ENCODE measurements around the gene FNDC10. TPM values are rescaled to one million over a fixed set of nuclear protein-coding genes. Genes with fewer than 3 reads are reported as not detected.

FNDC10 gene
- total RNA-seq, 1 experiment from 2014 or later: 15.2 TPM

- Mint-ChIP-seq H3K4me1 (peaks cover 2% of the 10 kb centered on the region in 2 experiments; a peak in 2 of 4 replicates), H3K36me3 (ENCODE audit: insufficient read depth in 1 of 3, low read depth in 3 of 3) (no peaks in the 10 kb centered on the region), H3K27ac (no peak overlapping the region), H3K9me3 (no peaks in the 10 kb centered on the region), H3K4me3 (no peak overlapping the region), H3K27me3 (ENCODE audit: low read depth) (peaks cover 12% of the 10 kb centered on the region)
- no peak overlapping the region for H4K8ac ChIP-seq (replicated peaks; ENCODE audit: insufficient read length, low read depth, low read length)
- no peak overlapping the region for H4K5ac ChIP-seq (ENCODE audit: insufficient read length, low read depth, low read length)
- no peak overlapping the region for H2BK120ac ChIP-seq (ENCODE audit: low read depth, low read length, poor library complexity, severe bottlenecking)
- no CpG with 5 or more reads among the region's 53 CpGs for WGBS (ENCODE audit: extremely low coverage, insufficient read length, low lambda C conversion rate)
- no peaks in the 10 kb centered on the region for H3K79me1 ChIP-seq (ENCODE audit: insufficient read depth, low read depth, low read length, poor library complexity, severe bottlenecking)
- H3K9ac ChIP-seq (ENCODE audit: extremely low read depth, insufficient read length, low read length): no peak overlapping the region
- peak; percentile 28 for DNase-seq
- no peak overlapping the region for H3T11ph ChIP-seq (ENCODE audit: low read length)
- H3K14ac ChIP-seq (ENCODE audit: insufficient read depth, low read length): no peak overlapping the region; the same call in 1 of the 2 replicates
- H3K4me1 ChIP-seq (ENCODE audit: insufficient read depth, low read length): no peaks in the 10 kb centered on the region
- no peak overlapping the region for H3K4ac ChIP-seq (ENCODE audit: low read depth, low read length)
- H3K9me3 ChIP-seq (ENCODE audit: control insufficient read depth, low read depth, low read length): no peaks in the 10 kb centered on the region
- H3K4me2 ChIP-seq (ENCODE audit: insufficient read depth, insufficient read length, low read length): no peak overlapping the region
- H4K91ac ChIP-seq (ENCODE audit: insufficient read length, low read depth, low read length): no peak overlapping the region
- no peaks in the 10 kb centered on the region for H4K20me1 ChIP-seq (ENCODE audit: control insufficient read depth, insufficient read depth, insufficient read length)
- no peak overlapping the region for H2AK5ac ChIP-seq (ENCODE audit: insufficient read length, low read length)
- H2AFZ ChIP-seq (ENCODE audit: low read length): no peak overlapping the region
- no peak overlapping the region for H3K27ac ChIP-seq (ENCODE audit: insufficient read length, low read depth, low read length)
- H3K23me2 ChIP-seq (ENCODE audit: insufficient read length, low read depth, low read length, poor library complexity, severe bottlenecking): peaks cover 7% of the 10 kb centered on the region
- no peaks in the 10 kb centered on the region; the same call in 1 of the 2 replicates for H3K27me3 ChIP-seq (ENCODE audit: insufficient read depth, low read length)
- no peak overlapping the region for H3K23ac ChIP-seq (ENCODE audit: insufficient read length, low read depth, low read length)
- H2BK12ac ChIP-seq (ENCODE audit: insufficient read length, low read depth, low read length): no peak overlapping the region
- H2BK5ac ChIP-seq (ENCODE audit: insufficient read length, low read length): no peak overlapping the region
- TF ChIP-seq CTCF (conservative IDR thresholded peaks at IDR 0.05): no peak
- H3K18ac ChIP-seq (ENCODE audit: insufficient read length, low read depth, low read length): no peak overlapping the region
- no peaks in the 10 kb centered on the region for H3K79me2 ChIP-seq (ENCODE audit: insufficient read depth, low read length)
- no peak overlapping the region for H2BK15ac ChIP-seq (ENCODE audit: low read depth, low read length)
- no peak overlapping the region for H3K56ac ChIP-seq (ENCODE audit: insufficient read length, low read depth, low read length)
- H2BK20ac ChIP-seq (ENCODE audit: low read depth, low read length, poor library complexity, severe bottlenecking): no peak overlapping the region
These were observed 28.2 kb upstream of the FNDC10 start for GRCh38 chr1:1627829-1628753.
